Measurements from ENCODE around the gene GMNC.

The GMNC gene

DNA sequence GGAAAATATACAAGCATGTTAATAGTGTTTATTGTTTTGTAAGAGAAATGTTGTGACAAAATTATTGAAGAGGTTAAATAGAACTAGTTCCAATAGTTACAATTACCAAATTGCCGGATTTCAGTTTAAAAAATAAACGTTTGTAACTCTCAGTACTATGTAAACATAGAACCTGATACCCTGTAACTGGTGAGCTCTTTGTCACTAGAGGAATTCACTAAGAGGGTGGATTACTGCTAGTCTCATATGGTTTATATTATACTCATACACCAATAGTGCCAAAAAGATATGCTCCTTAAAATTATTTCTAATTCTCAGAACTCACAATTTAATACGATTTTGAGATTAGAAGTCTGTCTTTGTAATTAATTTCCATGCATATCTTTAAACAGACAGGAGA lies 7.6 kb upstream of the GMNC start:
- H3K27me3 ChIP-seq (ENCODE audit: control insufficient read depth, low read length): no peaks in the 10 kb centered on the region
- H3K27ac ChIP-seq (ENCODE audit: low read depth, low read length): no peak overlapping the region
- TF ChIP-seq, protein P1, sequence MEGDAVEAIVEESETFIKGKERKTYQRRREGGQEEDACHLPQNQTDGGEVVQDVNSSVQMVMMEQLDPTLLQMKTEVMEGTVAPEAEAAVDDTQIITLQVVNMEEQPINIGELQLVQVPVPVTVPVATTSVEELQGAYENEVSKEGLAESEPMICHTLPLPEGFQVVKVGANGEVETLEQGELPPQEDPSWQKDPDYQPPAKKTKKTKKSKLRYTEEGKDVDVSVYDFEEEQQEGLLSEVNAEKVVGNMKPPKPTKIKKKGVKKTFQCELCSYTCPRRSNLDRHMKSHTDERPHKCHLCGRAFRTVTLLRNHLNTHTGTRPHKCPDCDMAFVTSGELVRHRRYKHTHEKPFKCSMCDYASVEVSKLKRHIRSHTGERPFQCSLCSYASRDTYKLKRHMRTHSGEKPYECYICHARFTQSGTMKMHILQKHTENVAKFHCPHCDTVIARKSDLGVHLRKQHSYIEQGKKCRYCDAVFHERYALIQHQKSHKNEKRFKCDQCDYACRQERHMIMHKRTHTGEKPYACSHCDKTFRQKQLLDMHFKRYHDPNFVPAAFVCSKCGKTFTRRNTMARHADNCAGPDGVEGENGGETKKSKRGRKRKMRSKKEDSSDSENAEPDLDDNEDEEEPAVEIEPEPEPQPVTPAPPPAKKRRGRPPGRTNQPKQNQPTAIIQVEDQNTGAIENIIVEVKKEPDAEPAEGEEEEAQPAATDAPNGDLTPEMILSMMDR (IDR thresholded peaks at IDR 0.05; ENCODE audit: low read depth, low read length, poor library complexity, severe bottlenecking): no peak
- TF ChIP-seq EZH2phosphoT487 (IDR thresholded peaks at IDR 0.05; ENCODE audit: borderline replicate concordance, low read length): no peak
- no peak overlapping the region for H3K4me2 ChIP-seq (ENCODE audit: low read length)
- H3K4me1 ChIP-seq (ENCODE audit: control insufficient read depth, low read length): no peaks in the 10 kb centered on the region
- no peaks in the 10 kb centered on the region for H3K9me2 ChIP-seq (replicated peaks; ENCODE audit: control insufficient read depth, low read length)
- H3K9me3 ChIP-seq (ENCODE audit: control insufficient read depth, insufficient read depth, low read length): no peaks in the 10 kb centered on the region
- no peaks in the 10 kb centered on the region for H3K36me3 ChIP-seq (ENCODE audit: control insufficient read depth, low read length)
- H3K4me3 ChIP-seq (ENCODE audit: low read length): no peak overlapping the region
- H4K20me1 ChIP-seq (ENCODE audit: control insufficient read depth, insufficient read depth, low read depth, low read length): no peaks in the 10 kb centered on the region
- H3F3A ChIP-seq (ENCODE audit: control insufficient read depth, insufficient read depth): no peaks in the 10 kb centered on the region
- H3K79me2 ChIP-seq (ENCODE audit: control insufficient read depth, low read length): no peaks in the 10 kb centered on the region

DNA sequence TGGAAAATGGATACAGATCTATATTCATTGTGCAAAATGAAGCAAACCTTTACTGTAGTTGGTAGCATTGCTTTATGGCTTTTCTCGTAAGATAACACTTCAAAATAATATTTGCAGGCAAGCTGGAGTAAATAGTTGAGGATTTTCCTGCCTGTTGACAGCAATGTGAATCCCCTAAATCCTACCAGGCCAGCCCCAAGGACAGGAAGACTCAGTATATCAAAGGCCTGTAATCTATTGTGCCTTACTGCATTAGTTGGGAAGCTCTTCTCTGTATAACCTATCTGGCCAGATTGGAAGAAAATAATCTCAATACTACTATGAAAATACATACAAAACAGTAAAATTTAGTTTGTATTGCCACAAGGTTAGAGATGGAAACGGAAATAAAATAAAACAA lies 4.6 kb upstream of the GMNC start:
- Histone ChIP-seq H3K79me2 (ENCODE audit: control insufficient read depth, low read length) (no peaks in the 10 kb centered on the region), H3K27me3 (ENCODE audit: control insufficient read depth, low read length) (no peaks in the 10 kb centered on the region), H3K4me1 (ENCODE audit: control insufficient read depth, low read length) (no peaks in the 10 kb centered on the region), H3F3A (ENCODE audit: control insufficient read depth, insufficient read depth) (no peaks in the 10 kb centered on the region), H3K27ac (ENCODE audit: low read depth, low read length) (no peak overlapping the region), H3K9me2 (replicated peaks; ENCODE audit: control insufficient read depth, low read length) (no peaks in the 10 kb centered on the region), H3K4me2 (ENCODE audit: low read length) (no peak overlapping the region), H3K9me3 (ENCODE audit: control insufficient read depth, insufficient read depth, low read length) (no peaks in the 10 kb centered on the region), H3K36me3 (ENCODE audit: control insufficient read depth, low read length) (no peaks in the 10 kb centered on the region), H4K20me1 (ENCODE audit: control insufficient read depth, insufficient read depth, low read depth, low read length) (no peaks in the 10 kb centered on the region), H3K4me3 (ENCODE audit: low read length) (no peak overlapping the region)
- TF ChIP-seq EZH2phosphoT487 (IDR thresholded peaks at IDR 0.05; ENCODE audit: borderline replicate concordance, low read length): no peak
- TF ChIP-seq, protein P1 (IDR thresholded peaks at IDR 0.05; ENCODE audit: low read depth, low read length, poor library complexity, severe bottlenecking): no peak

DNA sequence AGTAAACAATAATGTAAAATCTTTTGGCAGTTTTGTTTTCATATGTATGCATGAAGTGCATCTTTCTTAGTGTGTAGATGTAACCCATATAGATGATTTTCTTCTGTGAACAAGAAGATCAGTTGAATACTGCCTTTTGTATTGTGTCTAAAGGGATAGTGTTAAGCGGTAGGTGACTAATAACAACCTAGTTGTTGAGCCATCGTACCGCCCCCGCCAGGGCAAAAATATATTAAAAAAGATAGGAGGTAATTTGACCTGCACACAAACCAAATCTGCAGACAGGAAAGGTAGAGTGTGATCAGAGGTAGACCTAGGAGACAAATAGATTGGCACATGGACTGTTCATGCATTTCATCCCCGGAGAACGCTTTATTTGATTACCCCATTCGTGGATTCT lies 3.3 kb upstream of the GMNC start:
- H3K27ac ChIP-seq (ENCODE audit: low read depth, low read length): no peak overlapping the region
- no peaks in the 10 kb centered on the region for H3K9me2 ChIP-seq (replicated peaks; ENCODE audit: control insufficient read depth, low read length)
- TF ChIP-seq, protein P1 (IDR thresholded peaks at IDR 0.05; ENCODE audit: low read depth, low read length, poor library complexity, severe bottlenecking): no peak
- H3K4me3 ChIP-seq (ENCODE audit: low read length): no peak overlapping the region
- no peaks in the 10 kb centered on the region for H3K36me3 ChIP-seq (ENCODE audit: control insufficient read depth, low read length)
- no peaks in the 10 kb centered on the region for H4K20me1 ChIP-seq (ENCODE audit: control insufficient read depth, insufficient read depth, low read depth, low read length)
- H3K9me3 ChIP-seq (ENCODE audit: control insufficient read depth, insufficient read depth, low read length): no peaks in the 10 kb centered on the region
- no peak overlapping the region for H3K4me2 ChIP-seq (ENCODE audit: low read length)
- no peaks in the 10 kb centered on the region for H3K79me2 ChIP-seq (ENCODE audit: control insufficient read depth, low read length)
- H3K27me3 ChIP-seq (ENCODE audit: control insufficient read depth, low read length): no peaks in the 10 kb centered on the region
- H3F3A ChIP-seq (ENCODE audit: control insufficient read depth, insufficient read depth): no peaks in the 10 kb centered on the region
- no peaks in the 10 kb centered on the region for H3K4me1 ChIP-seq (ENCODE audit: control insufficient read depth, low read length)

- Histone ChIP-seq H3K9me3 (ENCODE audit: control insufficient read depth, insufficient read depth, low read length) (no peaks in the 10 kb centered on the region), H3K36me3 (ENCODE audit: control insufficient read depth, low read length) (no peaks in the 10 kb centered on the region), H4K20me1 (ENCODE audit: control insufficient read depth, insufficient read depth, low read depth, low read length) (no peaks in the 10 kb centered on the region), H3F3A (ENCODE audit: control insufficient read depth, insufficient read depth) (no peaks in the 10 kb centered on the region), H3K27ac (ENCODE audit: low read depth, low read length) (no peak overlapping the region), H3K79me2 (ENCODE audit: control insufficient read depth, low read length) (no peaks in the 10 kb centered on the region), H3K27me3 (ENCODE audit: control insufficient read depth, low read length) (no peaks in the 10 kb centered on the region), H3K4me2 (ENCODE audit: low read length) (no peak overlapping the region), H3K4me3 (ENCODE audit: low read length) (no peak overlapping the region), H3K4me1 (ENCODE audit: control insufficient read depth, low read length) (no peaks in the 10 kb centered on the region), H3K9me2 (replicated peaks; ENCODE audit: control insufficient read depth, low read length) (no peaks in the 10 kb centered on the region)
- TF ChIP-seq EZH2phosphoT487 (IDR thresholded peaks at IDR 0.05; ENCODE audit: borderline replicate concordance, low read length): no peak
- TF ChIP-seq, protein P1 (IDR thresholded peaks at IDR 0.05; ENCODE audit: low read depth, low read length, poor library complexity, severe bottlenecking): no peak
Measured at GRCh38 chr3:190865419-190865818, 2.9 kb upstream of the GMNC start.
